Epithelial cell of umbilical artery (primary cell): ENCODE measurements around the gene SUGP1. TPM values are rescaled to one million over a fixed set of nuclear protein-coding genes. Genes with fewer than 3 reads are reported as not detected.

ENCODE experiments used
- total RNA-seq: library from RNA; depleted of rRNA; stranded (reverse); fragments of >200 nt; gene quantifications from 2 replicates; pipeline ENCODE4 v1.2.3, GENCODE V29; 2014

SUGP1 gene, protein sequence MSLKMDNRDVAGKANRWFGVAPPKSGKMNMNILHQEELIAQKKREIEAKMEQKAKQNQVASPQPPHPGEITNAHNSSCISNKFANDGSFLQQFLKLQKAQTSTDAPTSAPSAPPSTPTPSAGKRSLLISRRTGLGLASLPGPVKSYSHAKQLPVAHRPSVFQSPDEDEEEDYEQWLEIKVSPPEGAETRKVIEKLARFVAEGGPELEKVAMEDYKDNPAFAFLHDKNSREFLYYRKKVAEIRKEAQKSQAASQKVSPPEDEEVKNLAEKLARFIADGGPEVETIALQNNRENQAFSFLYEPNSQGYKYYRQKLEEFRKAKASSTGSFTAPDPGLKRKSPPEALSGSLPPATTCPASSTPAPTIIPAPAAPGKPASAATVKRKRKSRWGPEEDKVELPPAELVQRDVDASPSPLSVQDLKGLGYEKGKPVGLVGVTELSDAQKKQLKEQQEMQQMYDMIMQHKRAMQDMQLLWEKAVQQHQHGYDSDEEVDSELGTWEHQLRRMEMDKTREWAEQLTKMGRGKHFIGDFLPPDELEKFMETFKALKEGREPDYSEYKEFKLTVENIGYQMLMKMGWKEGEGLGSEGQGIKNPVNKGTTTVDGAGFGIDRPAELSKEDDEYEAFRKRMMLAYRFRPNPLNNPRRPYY
- 15.6 and 20.1 TPM in 2 replicates for total RNA-seq

DNA sequence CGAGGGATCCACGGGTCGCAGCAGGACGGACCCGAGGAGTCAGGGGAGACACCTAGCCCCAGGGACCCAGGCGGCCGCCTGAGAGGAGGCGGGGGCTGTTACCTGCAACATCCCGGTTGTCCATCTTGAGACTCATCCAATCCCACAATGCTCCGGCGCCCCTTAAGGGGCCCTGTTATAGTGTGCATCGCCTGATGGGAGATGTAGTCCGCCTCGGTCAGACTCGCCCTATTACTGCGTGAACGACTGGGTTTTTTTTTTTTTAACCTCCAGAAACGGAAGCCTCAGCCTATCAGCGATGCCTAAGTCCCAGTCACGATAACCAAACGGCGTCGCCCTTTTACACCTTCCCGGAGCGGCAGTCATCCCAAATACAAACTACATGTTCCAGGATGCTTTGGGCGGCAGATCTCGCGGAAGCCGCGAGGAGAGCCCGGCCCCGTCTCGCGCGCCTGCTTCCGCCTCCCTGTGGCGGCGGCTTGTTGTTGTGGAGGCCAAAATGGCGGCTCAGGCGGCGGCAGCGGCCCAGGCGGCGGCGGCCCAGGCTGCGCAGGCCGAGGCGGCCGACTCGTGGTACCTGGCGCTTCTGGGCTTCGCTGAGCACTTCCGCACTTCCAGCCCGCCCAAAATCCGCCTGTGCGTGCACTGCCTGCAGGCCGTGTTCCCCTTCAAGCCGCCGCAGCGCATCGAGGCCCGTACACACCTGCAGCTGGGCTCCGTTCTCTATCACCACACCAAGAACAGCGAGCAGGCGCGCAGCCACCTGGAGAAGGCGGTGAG, at the start of gene SUGP1, which contains the start of gene MAU2:
Gene SUGP1, minus strand, starts transcription at position 149 of the 780 bp plus-strand sequence. Its CDS starts 13 bp downstream, at position 136.
Gene MAU2, plus strand, starts transcription at position 469 of the 780 bp plus-strand sequence. Its CDS starts 31 bp downstream, at position 500.

Other genes with a start within 250 kb of the SUGP1 start
- 26.0 and 28.0 TPM in 2 replicates for gene TMEM161A, start 182.0 kb downstream of the SUGP1 start, total RNA-seq
- 0.32 TPM in 1 of 2 replicates, not detected in the other for gene MEF2B, start 150.2 kb downstream of the SUGP1 start, total RNA-seq
- 14.9 and 18.7 TPM in 2 replicates for gene BORCS8, start 128.4 kb downstream of the SUGP1 start, total RNA-seq
- 77.2 and 88.4 TPM in 2 replicates for gene RFXANK, start 128.3 kb downstream of the SUGP1 start, total RNA-seq
- gene NR2C2AP, start 117.1 kb downstream of the SUGP1 start, total RNA-seq, result 12.0 and 17.9 TPM in 2 replicates
- under 0.01 TPM in 1 of 2 replicates, not detected in the other for gene NCAN, start 108.6 kb downstream of the SUGP1 start, total RNA-seq
- under 0.01 TPM in 1 of 2 replicates, not detected in the other for gene TM6SF2, start 47.2 kb downstream of the SUGP1 start, total RNA-seq
- 24.7 and 27.4 TPM in 2 replicates for gene MAU2, start 320 bp upstream of the SUGP1 start, total RNA-seq
- 46.8 and 51.0 TPM in 2 replicates for gene GATAD2A, start 85.2 kb upstream of the SUGP1 start, total RNA-seq
- 0.32 and 0.76 TPM in 2 replicates for gene TSSK6, start 195.0 kb upstream of the SUGP1 start, total RNA-seq
- 50.8 and 253 TPM in 2 replicates for gene NDUFA13, start 195.7 kb upstream of the SUGP1 start, total RNA-seq
- gene YJEFN3, start 208.4 kb upstream of the SUGP1 start, total RNA-seq, result under 0.01 and 1.2 TPM in 2 replicates
- not detected in 2 replicates for gene CILP2, start 217.8 kb upstream of the SUGP1 start, total RNA-seq